Naive thymus-derived CD4-positive, alpha-beta T cell (primary cell): ENCODE data around the gene CMIP. TPM values are rescaled to one million over a fixed set of nuclear protein-coding genes. Genes with fewer than 3 reads are reported as not detected.

Experiments used
- ATAC-seq: fragments of 150-1000 bp; cut with Tn5 transposase; 2 replicates; pipeline ENCODE4 v1.10.0; 2021; ENCODE audit warnings: mild to moderate bottlenecking, moderate library complexity
- CTCF ChIA-PET: fragments of 350-600 bp; sonication (Branson Sonifier 250); formaldehyde crosslinking; loops from one replicate; lab custom pipeline; 2021; ENCODE audit warnings: antibody characterized with exemption; lab: Charles Lee
- POLR2A ChIA-PET: fragments of 350-600 bp; sonication (Branson Sonifier 250); formaldehyde crosslinking; loops from one replicate; lab custom pipeline; 2021; ENCODE audit warnings: antibody characterized with exemption, inconsistent platforms; lab: Charles Lee
- DNase-seq, 9 donors: peaks; one replicate each; pipeline versions ENCODE4 v3.0.0 to v3.0.0-alpha.2; 2020 to 2022; ENCODE audit warnings: mixed read lengths in 1 of 9
- H3K27ac ChIP-seq: one replicate; pipeline ENCODE4 v1.7.0; 2013; ENCODE audit warnings: mild to moderate bottlenecking, low read depth, low read length, moderate library complexity
- H3K27me3 ChIP-seq, 2 donors: one replicate each; pipeline ENCODE4 v1.7.0; 2013; ENCODE audit warnings: low read length in 2 of 2, mild to moderate bottlenecking in 2 of 2, moderate library complexity in 2 of 2; ENCODE audit not compliant: control insufficient read depth in 2 of 2, insufficient read depth in 2 of 2
- H3K36me3 ChIP-seq, 3 experiments: 1 replicate in 2 of 3; 2 replicates in 1 of 3; pipeline ENCODE4 v1.7.0; 2013; ENCODE audit warnings: low read length in 3 of 3, mild to moderate bottlenecking in 3 of 3, moderate library complexity in 1 of 3; ENCODE audit not compliant: insufficient read depth in 3 of 3, control insufficient read depth in 2 of 3
- H3K4me1 ChIP-seq, 2 donors: one replicate each; pipeline ENCODE4 v1.7.0; 2013; ENCODE audit warnings: low read length in 2 of 2, mild to moderate bottlenecking in 2 of 2, moderate library complexity in 1 of 2; ENCODE audit not compliant: control insufficient read depth in 2 of 2, insufficient read depth in 2 of 2
- H3K4me3 ChIP-seq: 2 replicates; pipeline ENCODE4 v1.7.0; 2013; ENCODE audit warnings: mild to moderate bottlenecking, low read length
- H3K9me3 ChIP-seq, 3 experiments: 1 replicate in 2 of 3; 2 replicates in 1 of 3; pipeline ENCODE4 v1.7.0; 2013; ENCODE audit warnings: low read length in 3 of 3; ENCODE audit not compliant: control insufficient read depth in 2 of 3
- H3K27ac Mint-ChIP-seq, 9 donors: one replicate each; pipeline ENCODE4 v1.8.0; 2020 to 2022; ENCODE audit warnings: mixed read lengths in 9 of 9, mild to moderate bottlenecking in 8 of 9, moderate library complexity in 5 of 9, inconsistent platforms in 2 of 9
- H3K27me3 Mint-ChIP-seq, 5 donors: one replicate each; pipeline ENCODE4 v1.8.0; 2021 to 2022; ENCODE audit warnings: mixed read lengths in 5 of 5, mild to moderate bottlenecking in 1 of 5
- H3K36me3 Mint-ChIP-seq, 5 donors: one replicate each; pipeline ENCODE4 v1.8.0; 2020 to 2022; ENCODE audit warnings: mixed read lengths in 5 of 5, mild to moderate bottlenecking in 3 of 5, inconsistent platforms in 1 of 5
- H3K4me1 Mint-ChIP-seq, 7 donors: one replicate each; pipeline ENCODE4 v1.8.0; 2020 to 2022; ENCODE audit warnings: mixed read lengths in 7 of 7, mild to moderate bottlenecking in 3 of 7, inconsistent platforms in 1 of 7
- H3K4me3 Mint-ChIP-seq, 10 donors: one replicate each; pipeline ENCODE4 v1.8.0; 2020 to 2022; ENCODE audit warnings: mild to moderate bottlenecking in 10 of 10, mixed read lengths in 10 of 10, moderate library complexity in 6 of 10, inconsistent platforms in 2 of 10
- H3K9me3 Mint-ChIP-seq, 11 donors: one replicate each; pipeline ENCODE4 v1.8.0; 2020 to 2022; ENCODE audit warnings: mixed read lengths in 11 of 11, mild to moderate bottlenecking in 4 of 11, inconsistent platforms in 1 of 11, moderate library complexity in 1 of 11
- intact Hi-C, 2 donors: fragments of 100-400 bp; cut with micrococcal nuclease; formaldehyde crosslinking; loops; one replicate each; pipeline ENCODE4 v1.15.1; 2023
- polyA plus RNA-seq, 2 donors: library from polyadenylated mRNA; unstranded; fragments of 300-500 nt; fragmentation: Illumina TruSeq; gene quantifications; one replicate each; pipeline ENCODE4 v1.2.3, GENCODE V29; 2021
- total RNA-seq, 6 experiments: library from RNA in 5 of 6; stranded (reverse) in 5 of 6; gene quantifications; 1 replicate in 5 of 6; 2 replicates in 1 of 6; pipeline ENCODE4 v1.2.3 and lab custom pipeline; 2021 to 2026

The CMIP gene
- total and polyA plus RNA-seq, 7 experiments from 2014 or later, result 0.66 to 75.4 (median 34.3) TPM

- POLR2A ChIA-PET, result interaction anchor here (1.3 to 1.6 kb wide), 2 partner anchors 10 to 106 kb away, joined by 3 to 4 read pairs; no protein-coding TSS in a partner anchor
- peak overlapping the region in 8 of 9 donors; percentile 39 to 87 (median 67) for H3K27ac Mint-ChIP-seq
- ATAC-seq, result no peak
These were observed 284.8 kb downstream of the CMIP start for GRCh38 chr16:81729451-81729850.

GRCh38 chr16:81730090-81731051, 285.8 kb downstream of the CMIP start:
- H3K4me1 Mint-ChIP-seq, result peaks cover 12 to 18% (median 17%) of the 10 kb centered on the region in 7 donors
- ATAC-seq (peak; percentile 89), DNase-seq (peak; percentile 31 to 65 (median 57))
- Histone ChIP-seq H3K27ac (peak overlapping the region; percentile 76), H3K9me3 (no peaks in the 10 kb centered on the region), H3K27me3 (no peaks in the 10 kb centered on the region), H3K36me3 (no peaks in the 10 kb centered on the region), H3K4me1 (peaks cover 3 to 8% of the 10 kb centered on the region in 2 donors), H3K4me3 (peak overlapping the region; percentile 56)
- no peaks in the 10 kb centered on the region for H3K36me3 Mint-ChIP-seq
- CTCF ChIA-PET, result interaction anchor here (0.8 to 2.1 kb wide), 9 partner anchors 8 to 500 kb away, joined by 3 to 10 read pairs (median 4); no protein-coding TSS in a partner anchor
- peaks cover 0 to 1% (median 0%) of the 10 kb centered on the region in 11 donors for H3K9me3 Mint-ChIP-seq
- intact Hi-C loops, result loop anchor here (2.0 to 10.0 kb wide), 3 partner anchors 16 to 726 kb away; partner anchors contain the start of genes CENPN (in 1 of the 2), CMC2 (in 1 of the 2) and GAN (in 1 of the 2)
- POLR2A ChIA-PET, result interaction anchor here (1.3 to 1.6 kb wide), 2 partner anchors 11 to 107 kb away, joined by 3 to 4 read pairs; no protein-coding TSS in a partner anchor
- peaks cover 0 to 8% (median 0%) of the 10 kb centered on the region in 5 donors for H3K27me3 Mint-ChIP-seq
- peak overlapping the region; percentile 82 to 93 (median 88) for H3K27ac Mint-ChIP-seq
- peak overlapping the region; percentile 80 to 91 (median 85) for H3K4me3 Mint-ChIP-seq

More at GRCh38 chr16:81729451-81729850, 284.8 kb downstream of the CMIP start:
- H3K4me3 ChIP-seq, result no peak overlapping the region
- Mint-ChIP-seq H3K4me3 (peak overlapping the region; percentile 24 to 84 (median 70)), H3K4me1 (peaks cover 12 to 18% (median 17%) of the 10 kb centered on the region in 7 donors), H3K9me3 (peaks cover 0 to 1% (median 0%) of the 10 kb centered on the region in 11 donors), H3K36me3 (no peaks in the 10 kb centered on the region), H3K27me3 (peaks cover 0 to 8% (median 0%) of the 10 kb centered on the region in 5 donors)
- no peaks in the 10 kb centered on the region for H3K27me3 ChIP-seq
- no peak overlapping the region for H3K27ac ChIP-seq
- peaks cover 3 to 8% of the 10 kb centered on the region in 2 donors for H3K4me1 ChIP-seq
- intact Hi-C loops, result no loop called here
- CTCF ChIA-PET, result interaction anchor here (1.0 to 2.1 kb wide), 9 partner anchors 8 to 501 kb away, joined by 3 to 10 read pairs (median 4); no protein-coding TSS in a partner anchor
- no peaks in the 10 kb centered on the region for H3K9me3 ChIP-seq
- DNase-seq, result no peak
- no peaks in the 10 kb centered on the region for H3K36me3 ChIP-seq

GRCh38 chr16:81731649-81732048, 287.0 kb downstream of the CMIP start:
- Mint-ChIP-seq H3K4me3 (peak overlapping the region in 3 of 10 donors; percentile 4 to 17 (median 12)), H3K36me3 (no peaks in the 10 kb centered on the region), H3K27ac (peak overlapping the region in 2 of 9 donors; percentile 82 to 86), H3K27me3 (peaks cover 0 to 5% (median 0%) of the 10 kb centered on the region in 5 donors), H3K4me1 (peaks cover 12 to 18% (median 17%) of the 10 kb centered on the region in 7 donors), H3K9me3 (no peaks in the 10 kb centered on the region)
- Histone ChIP-seq H3K27ac (no peak overlapping the region), H3K4me1 (peaks cover 3 to 8% of the 10 kb centered on the region in 2 donors), H3K4me3 (no peak overlapping the region), H3K36me3 (no peaks in the 10 kb centered on the region), H3K9me3 (no peaks in the 10 kb centered on the region), H3K27me3 (no peaks in the 10 kb centered on the region)
- ChIA-PET POLR2A (no interaction called here), CTCF (no interaction called here)
- intact Hi-C loops, result loop anchor here (2.0 to 10.0 kb wide), 3 partner anchors 17 to 727 kb away; partner anchors contain the start of genes CENPN (in 1 of the 2), CMC2 (in 1 of the 2) and GAN (in 1 of the 2)
- no peak for DNase-seq
- no peak for ATAC-seq

- ChIA-PET POLR2A (no interaction called here), CTCF (no interaction called here)
- ATAC-seq, result no peak
These were observed 288.1 kb downstream of the CMIP start for GRCh38 chr16:81732699-81733098.

GRCh38 chr16:81733295-81733694, 288.7 kb downstream of the CMIP start:
- peaks cover 0 to 6% (median 0%) of the 10 kb centered on the region in 5 donors for H3K27me3 Mint-ChIP-seq
- ATAC-seq (no peak), DNase-seq (no peak)
- H3K4me3 ChIP-seq, result no peak overlapping the region
- CTCF ChIA-PET, result no interaction called here
- H3K4me3 Mint-ChIP-seq, result peak overlapping the region in 1 of 10 donors; percentile 20
- intact Hi-C loops, result loop anchor here in 1 of 2 donors (10.0 kb wide), 1 partner anchor 728 kb away; the partner anchor contains the start of genes CENPN and CMC2
- no peaks in the 10 kb centered on the region for H3K36me3 Mint-ChIP-seq
- H3K9me3 Mint-ChIP-seq, result no peaks in the 10 kb centered on the region
- H3K27me3 ChIP-seq, result no peaks in the 10 kb centered on the region
- POLR2A ChIA-PET, result no interaction called here
- no peaks in the 10 kb centered on the region for H3K36me3 ChIP-seq
- H3K9me3 ChIP-seq, result no peaks in the 10 kb centered on the region
- H3K27ac ChIP-seq, result no peak overlapping the region
- peaks cover 13 to 30% (median 22%) of the 10 kb centered on the region in 7 donors for H3K4me1 Mint-ChIP-seq
- peaks cover 3 to 11% of the 10 kb centered on the region in 2 donors for H3K4me1 ChIP-seq
- peak overlapping the region in 1 of 9 donors; percentile 5 for H3K27ac Mint-ChIP-seq

More at GRCh38 chr16:81732699-81733098, 288.1 kb downstream of the CMIP start:
- Mint-ChIP-seq H3K27me3 (peaks cover 0 to 7% (median 0%) of the 10 kb centered on the region in 5 donors), H3K4me1 (peaks cover 12 to 24% (median 17%) of the 10 kb centered on the region in 7 donors), H3K9me3 (no peaks in the 10 kb centered on the region), H3K4me3 (no peak overlapping the region), H3K27ac (no peak overlapping the region), H3K36me3 (no peaks in the 10 kb centered on the region)
- H3K9me3 ChIP-seq, result no peaks in the 10 kb centered on the region
- peaks cover 3 to 9% of the 10 kb centered on the region in 2 donors for H3K4me1 ChIP-seq
- intact Hi-C loops, result loop anchor here in 1 of 2 donors (10.0 kb wide), 1 partner anchor 728 kb away; the partner anchor contains the start of genes CENPN and CMC2
- H3K27me3 ChIP-seq, result no peaks in the 10 kb centered on the region
- no peak overlapping the region for H3K4me3 ChIP-seq
- H3K27ac ChIP-seq, result no peak overlapping the region
- DNase-seq, result no peak
- no peaks in the 10 kb centered on the region for H3K36me3 ChIP-seq
